ENCODE measurements around the gene PREP.

Gene PREP
- long read RNA-seq, transcript PREP-201 (15 exons, 2,905 nt) = major isoform, 165 of 258 reads
- long read RNA-seq, partial matches to known transcripts = 8 of 258 reads
- long read RNA-seq, other reads (novel, unspliced or antisense) = 85 of 258 reads

DNA sequence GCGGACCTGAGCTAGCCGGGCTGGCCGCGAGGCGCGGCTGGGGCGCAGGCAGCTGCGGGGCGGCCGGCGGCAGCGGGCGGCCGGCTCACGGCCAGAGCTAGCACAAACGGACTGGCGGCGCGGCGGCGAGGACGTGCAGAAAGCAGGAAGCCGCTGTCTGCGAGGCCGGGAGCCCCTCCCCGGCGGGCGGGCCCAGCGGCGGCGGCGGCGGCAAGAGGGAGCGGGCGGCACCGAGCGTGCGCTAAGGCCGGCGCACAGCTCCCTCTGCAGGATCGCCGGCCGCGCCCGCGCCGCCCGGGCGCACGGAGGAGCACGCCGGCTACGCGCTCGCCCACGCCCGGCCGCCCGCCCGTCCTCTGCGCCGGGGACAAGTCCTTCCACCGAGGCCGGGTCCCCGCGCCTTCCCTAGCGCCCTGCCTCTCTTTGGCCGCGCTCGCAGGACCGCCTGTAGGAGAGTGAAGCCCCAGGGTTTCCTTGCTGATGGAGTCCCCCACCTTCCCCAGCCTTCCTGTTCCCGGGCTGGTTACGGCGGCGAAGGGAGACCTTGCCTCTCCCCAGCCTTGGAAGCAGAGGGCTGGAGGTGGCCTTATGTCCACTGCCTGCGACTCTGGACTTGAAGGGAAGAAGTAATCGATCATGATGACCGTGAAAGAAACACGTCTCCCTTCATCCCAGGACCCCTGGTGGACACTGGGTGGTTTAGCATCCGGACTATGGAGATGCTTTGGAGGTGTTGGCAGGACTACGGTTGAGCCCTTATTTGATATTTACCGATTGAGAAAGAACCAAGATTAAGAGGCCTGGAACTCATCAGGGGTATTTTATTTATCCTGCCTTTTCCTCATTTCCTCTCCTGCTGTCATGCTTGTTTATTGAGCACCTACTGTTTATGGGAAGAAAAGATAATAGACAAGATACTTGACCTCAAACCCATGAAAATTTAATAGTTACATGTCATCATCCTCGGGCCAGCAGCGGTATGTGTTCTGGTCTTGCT, at the start of gene PREP:
PREP (minus strand) TSS at position 144 of the 997 bp plus-strand sequence. CDS start 191 bp downstream, outside the sequence.
- TF ChIP-seq GABPA (IDR thresholded peaks at IDR 0.05; ENCODE audit: low read depth) = no peak
- TF ChIP-seq, protein P1, sequence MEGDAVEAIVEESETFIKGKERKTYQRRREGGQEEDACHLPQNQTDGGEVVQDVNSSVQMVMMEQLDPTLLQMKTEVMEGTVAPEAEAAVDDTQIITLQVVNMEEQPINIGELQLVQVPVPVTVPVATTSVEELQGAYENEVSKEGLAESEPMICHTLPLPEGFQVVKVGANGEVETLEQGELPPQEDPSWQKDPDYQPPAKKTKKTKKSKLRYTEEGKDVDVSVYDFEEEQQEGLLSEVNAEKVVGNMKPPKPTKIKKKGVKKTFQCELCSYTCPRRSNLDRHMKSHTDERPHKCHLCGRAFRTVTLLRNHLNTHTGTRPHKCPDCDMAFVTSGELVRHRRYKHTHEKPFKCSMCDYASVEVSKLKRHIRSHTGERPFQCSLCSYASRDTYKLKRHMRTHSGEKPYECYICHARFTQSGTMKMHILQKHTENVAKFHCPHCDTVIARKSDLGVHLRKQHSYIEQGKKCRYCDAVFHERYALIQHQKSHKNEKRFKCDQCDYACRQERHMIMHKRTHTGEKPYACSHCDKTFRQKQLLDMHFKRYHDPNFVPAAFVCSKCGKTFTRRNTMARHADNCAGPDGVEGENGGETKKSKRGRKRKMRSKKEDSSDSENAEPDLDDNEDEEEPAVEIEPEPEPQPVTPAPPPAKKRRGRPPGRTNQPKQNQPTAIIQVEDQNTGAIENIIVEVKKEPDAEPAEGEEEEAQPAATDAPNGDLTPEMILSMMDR (IDR thresholded peaks at IDR 0.05; ENCODE audit: insufficient read depth, low read length) = peak; percentile 79
- TF ChIP-seq, protein P2, sequence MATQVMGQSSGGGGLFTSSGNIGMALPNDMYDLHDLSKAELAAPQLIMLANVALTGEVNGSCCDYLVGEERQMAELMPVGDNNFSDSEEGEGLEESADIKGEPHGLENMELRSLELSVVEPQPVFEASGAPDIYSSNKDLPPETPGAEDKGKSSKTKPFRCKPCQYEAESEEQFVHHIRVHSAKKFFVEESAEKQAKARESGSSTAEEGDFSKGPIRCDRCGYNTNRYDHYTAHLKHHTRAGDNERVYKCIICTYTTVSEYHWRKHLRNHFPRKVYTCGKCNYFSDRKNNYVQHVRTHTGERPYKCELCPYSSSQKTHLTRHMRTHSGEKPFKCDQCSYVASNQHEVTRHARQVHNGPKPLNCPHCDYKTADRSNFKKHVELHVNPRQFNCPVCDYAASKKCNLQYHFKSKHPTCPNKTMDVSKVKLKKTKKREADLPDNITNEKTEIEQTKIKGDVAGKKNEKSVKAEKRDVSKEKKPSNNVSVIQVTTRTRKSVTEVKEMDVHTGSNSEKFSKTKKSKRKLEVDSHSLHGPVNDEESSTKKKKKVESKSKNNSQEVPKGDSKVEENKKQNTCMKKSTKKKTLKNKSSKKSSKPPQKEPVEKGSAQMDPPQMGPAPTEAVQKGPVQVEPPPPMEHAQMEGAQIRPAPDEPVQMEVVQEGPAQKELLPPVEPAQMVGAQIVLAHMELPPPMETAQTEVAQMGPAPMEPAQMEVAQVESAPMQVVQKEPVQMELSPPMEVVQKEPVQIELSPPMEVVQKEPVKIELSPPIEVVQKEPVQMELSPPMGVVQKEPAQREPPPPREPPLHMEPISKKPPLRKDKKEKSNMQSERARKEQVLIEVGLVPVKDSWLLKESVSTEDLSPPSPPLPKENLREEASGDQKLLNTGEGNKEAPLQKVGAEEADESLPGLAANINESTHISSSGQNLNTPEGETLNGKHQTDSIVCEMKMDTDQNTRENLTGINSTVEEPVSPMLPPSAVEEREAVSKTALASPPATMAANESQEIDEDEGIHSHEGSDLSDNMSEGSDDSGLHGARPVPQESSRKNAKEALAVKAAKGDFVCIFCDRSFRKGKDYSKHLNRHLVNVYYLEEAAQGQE (IDR thresholded peaks at IDR 0.05; ENCODE audit: insufficient replicate concordance, low read depth) = no peak
- TF ChIP-seq SPI1 (IDR thresholded peaks at IDR 0.05; ENCODE audit: borderline replicate concordance, low read depth) = no peak
- 0 out of 2 replicates have a peak, but pooled peaks have one; percentile 25 for TF ChIP-seq POLR2AphosphoS5 (IDR thresholded peaks at IDR 0.05; ENCODE audit: low read depth)

DNA sequence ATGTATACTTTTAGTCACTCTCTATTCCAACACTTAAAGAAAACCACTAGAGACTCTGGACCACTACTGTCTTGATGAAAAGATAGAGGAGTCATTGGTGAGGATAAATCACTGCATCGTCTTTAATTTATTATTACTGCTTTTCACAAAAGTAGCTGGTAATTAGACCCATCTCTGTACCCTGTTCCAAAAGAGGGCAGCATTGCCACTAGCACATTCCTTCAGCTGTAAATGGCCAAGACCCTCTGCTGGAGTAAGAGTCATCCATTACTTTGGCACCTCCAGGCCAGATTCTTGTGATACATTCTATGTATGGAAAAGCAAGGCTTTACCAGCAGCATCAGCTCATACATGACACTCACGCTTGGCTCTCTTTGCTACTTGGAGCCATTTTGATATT, 49.5 kb upstream of the PREP start:
- no peak overlapping the region for H3K4me3 ChIP-seq (replicated peaks; ENCODE audit: insufficient read depth, low read length)
- no peaks in the 10 kb centered on the region for H3K27me3 ChIP-seq (ENCODE audit: insufficient read depth, poor library complexity, severe bottlenecking)
- DNase-seq (ENCODE audit: low read depth in 1 of 2, low spot score in 1 of 2) = no peak
- no peak overlapping the region for H3K27ac ChIP-seq (replicated peaks)
- TF ChIP-seq, protein P2 (IDR thresholded peaks at IDR 0.05; ENCODE audit: insufficient replicate concordance, low read depth) = no peak
- no peak for TF ChIP-seq GABPA (IDR thresholded peaks at IDR 0.05; ENCODE audit: low read depth)

More for the DNA sequence above, at the start of gene PREP:
- Histone ChIP-seq H3K4me3 (replicated peaks; ENCODE audit: insufficient read depth, low read length) (peak within 1 kb of the TSS; percentile 94), H3K27me3 (ENCODE audit: insufficient read depth, poor library complexity, severe bottlenecking) (no peaks in the 10 kb centered on the region), H3K27ac (replicated peaks) (peak within 1 kb of the TSS; percentile 87)
- peak; percentile 52 to 86 for DNase-seq (ENCODE audit: low read depth in 1 of 2, low spot score in 1 of 2)

DNA sequence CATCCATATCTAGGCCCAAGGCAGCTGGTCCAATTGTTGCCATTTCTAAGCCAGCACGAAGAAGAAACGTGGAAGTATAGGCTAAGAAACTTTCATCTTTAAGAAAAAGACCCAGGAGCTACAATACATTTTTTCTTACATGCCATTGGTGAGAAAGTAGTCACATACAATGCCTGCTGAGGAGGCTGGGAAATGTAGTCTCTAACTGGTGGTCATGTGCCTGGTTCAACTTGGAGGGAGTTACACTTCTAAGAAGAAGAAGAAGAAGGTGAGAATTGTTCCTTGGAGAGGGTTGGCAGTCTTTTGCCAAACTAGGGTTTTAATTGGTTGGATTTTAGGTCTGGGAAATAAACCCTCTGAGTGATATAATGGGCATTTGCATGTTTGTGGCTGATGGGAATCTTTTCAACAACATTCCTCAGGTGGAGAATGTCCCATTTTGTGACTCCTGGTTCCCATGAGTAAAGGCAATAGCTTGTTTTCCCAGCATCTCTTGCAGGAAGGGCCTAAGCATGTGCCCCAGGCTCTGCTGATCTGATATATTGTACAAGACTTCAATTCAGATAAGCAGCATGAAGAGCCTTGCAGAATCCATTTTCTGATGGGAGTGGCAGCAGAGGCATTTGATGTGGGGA, 47.0 kb upstream of the PREP start:
- Histone ChIP-seq H3K27me3 (ENCODE audit: insufficient read depth, poor library complexity, severe bottlenecking) (no peaks in the 10 kb centered on the region), H3K4me3 (replicated peaks; ENCODE audit: insufficient read depth, low read length) (no peak overlapping the region), H3K27ac (replicated peaks) (no peak overlapping the region)
- DNase-seq (ENCODE audit: low read depth in 1 of 2, low spot score in 1 of 2) = no peak
- TF ChIP-seq, protein P2 (IDR thresholded peaks at IDR 0.05; ENCODE audit: insufficient replicate concordance, low read depth) = no peak
- TF ChIP-seq, protein P1 (IDR thresholded peaks at IDR 0.05; ENCODE audit: insufficient read depth, low read length) = no peak
- TF ChIP-seq GABPA (IDR thresholded peaks at IDR 0.05; ENCODE audit: low read depth) = no peak
- TF ChIP-seq SPI1 (IDR thresholded peaks at IDR 0.05; ENCODE audit: borderline replicate concordance, low read depth) = no peak
- TF ChIP-seq POLR2AphosphoS5 (IDR thresholded peaks at IDR 0.05; ENCODE audit: low read depth) = no peak
